Measurements from ENCODE around the gene OR2H1.

- no peak for TF ChIP-seq CTCF (IDR thresholded peaks at IDR 0.05; ENCODE audit: insufficient read depth, low read depth, low read length)
- no peak for TF ChIP-seq EZH2 (IDR thresholded peaks at IDR 0.05; ENCODE audit: insufficient read depth, low read length)
Observed at GRCh38 chr6:29483186-29483585, 26.2 kb downstream of the OR2H1 start.

Data from astrocyte (in vitro differentiated cells and primary cell).